NCI-H526 treated with DMSO at 0.1 percent for 48 hours (cell line): ENCODE measurements around the gene ACBD6.
A peak's percentile ranks its signal among the peaks of the same experiment; 100 is the strongest.

ENCODE experiments used
- DNase-seq: peaks from one replicate; lab custom pipeline; 2025; lab: John Stamatoyannopoulos, UW

The ACBD6 gene

DNA sequence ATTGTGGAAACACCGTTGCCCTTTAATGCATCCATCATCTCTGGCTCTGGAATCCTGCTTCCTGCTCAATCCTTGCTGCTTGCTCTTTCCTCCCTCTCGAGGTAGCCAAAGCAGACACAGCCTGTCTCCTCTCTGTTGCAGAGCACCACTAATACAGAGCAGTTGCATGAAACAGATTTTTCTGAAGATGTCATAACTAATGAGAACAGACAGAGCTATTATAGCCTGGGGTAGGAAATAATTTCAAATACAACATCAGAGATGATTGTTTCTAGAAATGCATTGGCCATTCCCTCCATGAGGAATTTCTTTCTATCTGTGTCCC is 23.3 kb upstream of the ACBD6 start:
- DNase-seq: no peak

DNA sequence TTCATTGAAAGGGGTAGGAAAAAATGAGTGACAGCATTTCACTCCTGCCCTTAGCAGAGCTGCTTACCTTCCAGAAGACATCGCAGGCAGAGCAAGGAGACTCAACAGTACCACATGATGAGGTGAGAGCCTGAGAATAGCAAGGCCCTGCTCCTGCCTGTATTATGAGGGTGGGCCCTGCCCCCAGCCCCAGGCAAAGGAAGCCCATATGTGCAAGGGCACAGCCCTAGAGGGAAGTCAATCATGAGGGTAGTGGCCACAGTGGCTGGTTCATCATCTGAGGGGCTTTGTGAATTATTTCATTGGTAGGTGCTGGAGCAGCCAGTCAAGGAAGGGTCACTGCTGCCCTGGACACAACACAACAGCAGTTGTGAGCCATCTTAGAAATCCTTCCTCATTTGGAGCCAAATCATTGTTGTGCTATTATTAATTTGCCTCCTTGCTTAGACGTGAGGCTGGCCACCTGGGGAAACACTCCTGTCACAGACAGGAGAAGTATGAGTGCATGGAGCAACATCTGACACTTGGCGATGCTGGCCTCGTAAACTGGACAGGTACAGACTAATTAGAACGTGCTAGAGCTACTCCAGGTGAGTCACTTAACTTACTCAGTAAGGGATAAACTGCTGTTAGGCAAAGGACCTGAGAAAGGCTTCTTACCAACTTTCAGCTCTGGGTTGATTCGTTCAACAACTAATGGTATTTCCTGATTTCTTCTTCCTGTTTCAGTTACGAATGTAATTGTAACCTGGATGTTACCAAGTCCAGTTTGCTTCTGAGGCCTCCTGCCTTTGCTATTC is 22.7 kb upstream of the ACBD6 start:
- DNase-seq: no peak

DNA sequence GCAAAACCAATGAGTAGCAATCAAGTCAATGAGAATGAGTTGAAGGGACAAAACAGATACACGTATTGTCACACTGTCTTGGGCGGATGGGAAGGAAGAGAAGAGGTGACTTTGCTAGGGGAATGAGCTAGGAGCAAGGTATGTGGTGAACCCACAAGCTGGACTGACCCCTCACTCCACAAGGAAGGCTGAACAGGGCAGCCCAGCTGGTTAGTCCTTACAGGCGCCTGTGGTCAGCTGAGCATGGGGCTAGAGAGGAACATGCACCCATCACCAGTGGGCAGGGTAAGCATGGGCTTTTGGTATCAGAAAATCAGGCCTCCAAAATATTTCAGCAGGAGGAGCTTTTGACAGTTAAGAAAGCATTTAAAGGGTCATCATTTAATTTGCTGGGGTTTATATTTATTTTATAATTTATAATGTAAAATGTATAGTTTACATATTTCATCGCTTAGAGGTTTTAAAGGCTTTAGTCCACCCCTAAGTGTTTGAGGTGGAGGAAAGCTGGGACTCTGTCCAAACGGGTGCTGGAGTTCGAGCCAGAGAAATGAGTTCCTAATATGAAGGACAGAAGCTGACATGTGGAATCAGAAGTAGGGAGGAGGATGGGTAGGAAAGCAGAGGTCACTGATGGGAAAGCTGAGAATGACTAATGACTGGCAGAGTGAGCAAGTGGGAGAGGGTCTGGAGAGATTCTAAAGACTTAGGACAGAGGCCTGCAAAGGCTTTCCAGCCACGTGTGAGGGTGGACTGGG is 22.0 kb upstream of the ACBD6 start:
- no peak for DNase-seq

DNA sequence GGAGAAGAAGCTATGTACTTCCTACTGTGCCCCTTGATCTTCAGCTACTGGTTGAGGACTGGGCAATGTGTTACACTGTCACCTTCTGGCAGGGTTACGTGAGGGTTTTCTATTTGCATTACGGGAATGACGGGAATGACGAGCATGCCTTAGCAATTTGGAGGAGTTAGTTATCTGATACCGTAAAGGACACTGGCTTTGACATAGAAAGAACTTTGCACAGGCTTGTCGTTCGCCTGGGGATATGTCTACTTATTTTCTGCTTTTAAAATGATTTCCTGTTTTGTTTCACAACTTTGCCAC is 19.8 kb upstream of the ACBD6 start:
- DNase-seq: no peak

DNA sequence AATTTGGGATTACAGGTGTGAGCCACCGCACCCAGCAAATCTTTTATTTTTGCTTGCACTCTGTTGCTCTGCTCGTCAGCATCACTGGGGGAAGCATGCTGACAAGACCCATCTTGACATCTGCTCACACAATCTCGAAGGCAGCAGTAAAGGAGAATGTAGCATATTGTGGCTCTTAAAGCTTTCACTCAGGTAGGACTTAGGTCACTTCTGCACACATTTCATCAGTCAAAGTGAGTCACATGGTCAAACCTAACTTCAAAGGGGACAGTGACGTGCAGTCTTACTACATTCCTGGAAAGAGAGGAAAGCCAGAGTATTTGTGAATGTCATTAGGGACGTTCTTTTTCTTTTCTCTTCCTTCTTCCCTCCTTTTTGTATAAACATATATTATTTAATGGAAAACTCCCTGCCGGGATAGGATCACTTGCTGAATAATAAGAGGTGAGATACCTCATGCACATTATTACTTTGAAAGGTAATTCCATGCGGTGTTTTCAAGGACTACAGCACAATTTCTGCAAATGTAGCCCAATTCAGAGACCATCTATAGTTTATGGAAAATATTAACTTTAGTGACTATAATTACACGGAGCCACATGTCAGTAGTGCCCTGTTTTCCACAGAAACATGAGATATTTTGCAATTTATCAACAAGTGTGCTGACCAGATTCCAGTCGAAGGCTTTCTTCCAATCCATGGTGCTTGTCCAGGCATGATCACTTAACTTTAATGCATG is 19.3 kb upstream of the ACBD6 start:
- no peak for DNase-seq

DNA sequence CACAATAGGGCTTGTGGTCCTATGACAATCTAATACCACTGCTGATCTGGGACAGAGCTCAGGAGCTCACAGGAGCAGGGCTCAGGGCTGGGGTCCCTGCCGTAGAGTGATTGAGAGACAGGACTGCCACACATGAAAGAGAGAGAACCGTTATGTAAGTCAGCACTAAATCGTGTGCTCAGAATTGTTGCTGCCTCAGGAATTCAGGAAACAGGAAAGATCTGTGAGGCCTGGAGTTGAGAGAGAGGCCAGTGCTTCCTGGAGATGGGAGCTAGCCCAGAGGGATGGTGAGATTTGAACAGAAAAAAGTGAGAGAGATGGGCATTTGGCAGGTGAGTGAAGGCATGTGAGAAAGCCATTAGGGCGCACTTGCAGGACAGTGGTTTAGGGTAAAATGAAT is 17.5 kb upstream of the ACBD6 start:
- no peak for DNase-seq

DNA sequence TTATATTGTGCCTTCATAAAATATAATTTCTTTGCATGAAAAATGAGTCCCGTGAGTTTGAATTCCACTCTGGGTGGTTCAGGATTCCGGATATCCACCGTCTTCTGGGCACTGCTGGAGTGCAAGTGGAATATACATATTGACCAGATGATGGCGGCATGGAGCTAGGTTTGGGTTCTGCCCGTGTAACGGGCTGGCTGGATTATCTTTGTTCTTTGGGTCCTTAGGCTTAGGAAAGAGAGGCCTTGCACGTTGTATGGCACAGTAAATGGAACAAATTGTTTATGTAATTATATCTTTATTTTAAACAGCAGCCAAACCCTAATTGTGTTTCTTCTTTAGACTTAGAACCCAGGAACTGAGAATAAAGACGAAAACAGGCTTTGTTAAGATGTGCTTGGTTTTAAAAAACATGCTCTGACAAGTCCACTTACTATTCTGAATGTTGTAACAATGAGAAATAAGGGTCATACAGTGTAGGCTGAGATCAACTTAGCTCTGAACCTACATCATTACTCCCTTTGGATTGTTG is 13.5 kb upstream of the ACBD6 start:
- DNase-seq: peak; percentile 88

DNA sequence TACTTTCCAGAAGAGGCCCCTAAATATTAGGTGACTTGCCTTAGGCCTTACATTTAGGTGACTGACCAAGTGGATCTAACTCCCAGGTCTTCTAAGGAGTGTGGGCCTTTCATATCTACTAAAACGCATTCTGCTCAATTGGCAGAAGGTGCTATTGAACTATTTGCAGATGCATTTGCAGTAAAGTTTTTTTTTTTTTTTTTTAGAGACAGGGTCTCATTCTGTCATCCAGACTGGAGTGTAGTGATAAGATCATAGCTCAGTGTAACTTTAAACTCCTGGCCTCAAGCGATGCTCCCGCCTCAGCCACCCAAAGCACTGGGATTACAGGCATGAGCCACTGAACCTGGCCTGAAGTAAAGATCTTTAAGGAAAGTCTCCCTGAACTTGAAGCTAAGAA is 13.0 kb upstream of the ACBD6 start:
- no peak for DNase-seq

DNA sequence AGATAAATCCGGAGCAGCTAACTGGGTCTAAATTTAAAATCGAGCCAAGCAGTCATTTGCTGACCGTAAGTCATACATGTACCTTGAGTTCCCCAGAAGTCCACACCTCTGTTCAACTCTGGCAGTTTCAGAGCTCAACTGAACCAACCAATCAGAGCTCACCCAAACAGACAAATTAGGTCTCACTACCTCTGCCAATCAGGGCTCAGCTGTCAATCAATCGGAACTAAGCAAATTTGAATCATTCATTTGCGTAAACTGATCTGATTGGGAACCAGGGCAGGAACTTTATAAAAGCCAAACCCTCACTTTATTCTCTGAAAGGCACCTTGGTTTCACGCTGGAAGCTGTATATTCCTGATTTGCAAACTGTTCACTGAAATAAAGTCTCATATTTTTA is 11.2 kb upstream of the ACBD6 start:
- no peak for DNase-seq

DNA sequence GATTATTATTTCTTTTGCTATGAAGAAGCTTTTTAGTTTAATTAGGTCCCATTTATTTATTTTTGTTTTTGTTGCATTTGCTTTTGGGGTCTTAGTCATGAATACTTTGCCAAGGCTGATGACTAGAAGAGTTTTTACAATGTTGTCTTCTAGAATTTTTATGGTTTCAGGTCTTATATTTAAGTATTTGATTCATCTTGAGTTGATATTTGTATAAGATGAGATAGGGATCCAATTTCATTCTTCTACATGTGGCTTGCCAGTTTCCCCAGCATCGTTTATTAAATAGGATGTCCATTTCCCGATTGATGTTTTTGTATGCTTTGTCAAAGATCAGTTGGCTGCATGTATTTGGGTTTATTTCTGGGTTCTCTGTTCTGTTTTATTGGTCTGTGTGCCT is 8.5 kb upstream of the ACBD6 start:
- DNase-seq: no peak

DNA sequence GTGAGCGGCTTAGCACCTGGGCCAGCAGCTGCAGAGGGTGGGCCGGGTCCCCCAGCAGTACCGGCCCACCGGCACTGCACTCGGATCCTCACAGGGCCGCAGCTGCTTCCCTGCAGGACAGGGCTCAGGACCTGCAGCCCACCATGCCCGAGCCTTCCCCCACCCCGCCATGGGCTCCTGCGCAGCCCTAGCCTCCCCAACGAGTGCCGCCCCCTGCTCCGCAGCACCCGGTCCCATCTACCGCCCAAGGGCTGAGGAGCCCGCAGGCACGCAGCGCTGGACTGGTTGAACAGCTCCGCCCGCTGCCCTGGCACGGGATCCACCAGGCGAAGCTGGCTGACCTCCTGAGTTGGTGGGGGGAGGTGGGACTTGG is 6.3 kb upstream of the ACBD6 start:
- no peak for DNase-seq

DNA sequence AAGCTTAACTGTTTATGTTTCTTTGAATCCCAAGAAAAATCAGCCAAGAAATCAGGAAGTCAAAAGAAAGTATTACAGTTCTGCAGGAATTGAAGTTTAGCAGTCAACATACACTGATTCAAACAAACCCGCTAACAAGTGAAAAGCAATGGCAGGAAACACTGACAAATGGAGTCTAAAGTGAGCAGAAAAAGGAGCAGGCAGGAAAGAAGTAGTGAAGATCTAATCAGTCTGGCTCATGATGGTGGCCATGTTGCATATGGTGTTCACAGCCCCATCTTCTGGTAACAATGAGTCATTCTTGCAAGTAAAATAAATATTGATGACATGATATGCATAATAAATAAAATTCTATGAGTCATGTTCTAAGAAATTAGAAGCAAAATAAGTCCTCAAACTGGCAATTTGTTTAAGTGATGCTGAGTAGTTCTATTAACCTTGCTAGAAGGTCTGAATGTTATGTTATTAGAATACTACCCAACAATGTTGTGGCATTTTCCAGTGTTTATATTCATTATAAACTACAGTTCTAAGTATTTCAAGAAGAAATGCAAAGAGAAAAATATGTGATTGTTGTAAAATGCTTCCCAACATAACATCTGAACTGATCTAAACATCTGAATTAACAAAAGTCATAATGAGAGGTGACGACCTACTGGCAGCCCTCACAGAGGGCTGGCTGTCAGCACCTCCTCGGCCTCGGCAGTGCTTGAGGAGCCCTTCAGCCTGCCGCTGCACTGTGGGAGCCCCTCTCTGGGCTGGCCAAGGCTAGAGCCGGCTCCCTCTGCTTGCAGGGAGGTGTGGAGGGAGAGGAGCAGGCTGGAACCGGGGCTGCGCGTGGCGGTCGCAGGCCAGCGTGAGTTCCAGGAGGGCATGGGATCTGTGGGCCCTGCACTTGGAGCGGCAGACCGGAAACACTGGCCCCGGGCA is 5.7 kb upstream of the ACBD6 start:
- no peak for DNase-seq

DNA sequence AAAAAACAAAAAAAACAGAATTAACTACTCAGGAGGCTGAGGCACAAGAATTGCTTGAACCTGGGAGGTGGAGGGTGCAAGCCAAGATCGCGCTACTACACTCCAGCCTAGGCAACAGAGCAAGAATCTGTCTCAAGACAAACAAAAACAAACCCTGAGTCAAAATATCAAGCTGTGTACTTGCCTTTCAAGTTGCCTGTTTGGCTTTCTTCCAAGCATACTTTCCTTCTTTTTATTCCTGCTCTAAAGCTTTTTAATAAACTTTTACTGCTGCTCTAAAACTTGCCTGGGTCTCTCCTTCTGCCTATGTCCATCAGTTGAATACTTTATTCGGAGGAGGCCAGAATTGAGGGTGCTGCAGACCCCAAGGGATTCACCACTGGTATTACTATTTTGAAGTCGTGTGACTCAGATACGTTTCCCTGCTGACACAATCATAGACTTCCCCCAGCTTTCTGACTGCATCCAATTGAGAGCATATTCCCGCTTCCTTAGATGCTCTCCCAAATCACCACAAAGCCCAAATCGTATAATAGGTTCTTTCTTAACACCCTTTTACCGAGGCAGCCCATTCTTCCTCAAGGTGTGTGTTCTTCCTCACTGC is 3.5 kb upstream of the ACBD6 start:
- DNase-seq: no peak

DNA sequence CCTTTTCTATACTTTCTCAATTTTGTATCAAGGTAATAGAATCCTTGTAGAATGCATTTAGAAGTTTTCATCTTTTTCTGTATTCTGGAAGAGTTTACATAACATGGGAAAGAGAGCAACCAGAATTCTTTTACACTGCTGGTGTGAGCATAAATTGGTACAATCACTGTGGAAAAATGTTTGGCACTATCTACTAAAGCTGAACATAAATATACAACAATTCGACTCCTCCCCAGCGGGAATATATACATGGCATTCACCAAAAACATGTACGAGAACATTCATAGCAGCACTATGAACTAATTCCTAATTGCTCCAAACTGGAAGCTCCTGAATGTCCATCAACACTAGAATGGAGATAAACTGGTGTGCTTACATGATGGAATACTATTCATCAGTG is 1.8 kb upstream of the ACBD6 start:
- no peak for DNase-seq

DNA sequence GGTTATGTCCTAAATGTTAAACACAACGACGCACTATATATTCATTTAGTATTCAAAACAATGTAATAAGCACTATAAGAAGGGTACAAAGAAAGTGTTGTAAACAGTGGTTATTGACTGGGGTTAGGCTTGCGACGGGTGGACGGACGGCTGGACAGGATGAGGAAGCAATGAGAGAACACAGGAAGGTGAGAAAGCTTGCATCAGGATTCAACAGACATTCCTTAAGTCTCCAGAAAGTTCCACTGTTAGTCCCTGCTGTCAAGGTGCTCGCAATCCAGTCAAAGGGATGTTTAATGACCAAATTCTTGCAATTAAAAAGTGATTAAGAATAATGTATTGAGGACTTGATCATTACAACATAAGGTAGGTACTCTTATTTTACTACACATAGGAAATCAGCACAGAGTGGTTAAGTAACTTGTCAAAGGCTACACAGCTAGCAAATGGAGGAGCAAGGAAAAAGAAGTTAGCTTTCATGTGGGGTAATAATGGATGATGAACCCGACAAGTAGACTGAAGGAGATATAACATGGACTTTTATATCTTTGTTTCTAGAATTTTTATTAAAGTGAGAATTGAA is 994 bp upstream of the ACBD6 start:
- peak; percentile 84 for DNase-seq

DNA sequence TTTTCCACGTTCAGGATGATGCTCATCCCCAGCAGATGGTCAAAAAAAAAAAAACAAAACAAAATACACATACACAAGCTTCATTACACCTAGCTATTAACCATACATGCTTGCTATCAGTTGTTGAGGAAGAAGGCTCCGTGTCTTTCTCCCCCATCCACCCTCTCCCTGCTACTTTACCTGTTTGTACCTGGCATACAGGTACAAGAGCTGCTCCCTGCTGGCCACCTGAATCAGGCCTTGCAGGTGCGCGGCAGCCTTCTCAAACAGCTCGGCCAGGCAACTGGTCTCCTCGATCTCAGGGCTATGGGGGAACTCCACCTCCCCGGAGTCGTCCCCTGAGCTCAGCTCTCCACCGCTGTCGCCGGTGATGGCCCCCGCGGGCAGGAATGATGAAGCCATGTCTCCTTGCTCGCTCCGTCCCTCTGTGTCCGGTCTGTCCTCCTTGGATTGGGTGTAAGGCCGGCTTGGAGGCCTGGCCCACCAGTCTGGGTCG is 464 bp downstream of the ACBD6 start:
- peak; percentile 98 for DNase-seq

DNA sequence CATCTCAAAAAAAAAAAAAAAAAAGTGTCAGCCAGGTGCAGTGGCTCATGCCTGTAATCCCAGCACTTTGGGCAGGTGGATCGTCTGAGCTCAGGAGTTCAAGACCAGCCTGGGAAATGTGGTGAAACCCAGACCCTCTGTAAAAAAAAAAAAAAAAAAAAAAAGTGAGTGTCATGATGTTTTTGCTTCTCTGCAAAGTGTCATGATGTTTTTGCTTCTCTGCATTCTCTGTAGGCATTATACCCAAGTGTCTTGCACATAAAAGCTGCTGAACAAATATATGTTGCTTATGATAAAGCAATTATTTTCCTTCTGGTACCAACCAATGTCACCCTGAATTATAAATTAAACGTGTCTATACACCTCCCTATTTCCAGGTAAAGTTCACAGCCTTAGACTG is 1.7 kb downstream of the ACBD6 start:
- no peak for DNase-seq

DNA sequence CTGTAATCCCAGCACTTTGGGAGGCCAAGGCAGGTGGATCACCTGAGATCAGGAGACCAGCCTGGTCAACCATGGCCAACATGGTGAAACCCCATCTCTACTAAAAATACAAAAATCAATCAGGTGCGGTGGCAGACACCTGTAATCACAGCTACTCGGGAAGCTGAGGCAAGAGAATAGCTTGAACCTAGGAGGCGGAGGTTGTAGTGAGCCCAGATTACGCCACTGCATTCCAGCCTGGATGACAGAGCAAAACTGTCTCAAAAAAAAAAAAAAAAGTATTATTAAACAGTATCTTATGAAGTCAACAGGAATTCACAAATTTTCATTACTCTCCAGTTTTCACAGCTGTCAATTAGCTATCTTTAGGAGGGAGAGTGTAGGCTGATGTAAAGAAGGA is 3.8 kb downstream of the ACBD6 start:
- DNase-seq: no peak

DNA sequence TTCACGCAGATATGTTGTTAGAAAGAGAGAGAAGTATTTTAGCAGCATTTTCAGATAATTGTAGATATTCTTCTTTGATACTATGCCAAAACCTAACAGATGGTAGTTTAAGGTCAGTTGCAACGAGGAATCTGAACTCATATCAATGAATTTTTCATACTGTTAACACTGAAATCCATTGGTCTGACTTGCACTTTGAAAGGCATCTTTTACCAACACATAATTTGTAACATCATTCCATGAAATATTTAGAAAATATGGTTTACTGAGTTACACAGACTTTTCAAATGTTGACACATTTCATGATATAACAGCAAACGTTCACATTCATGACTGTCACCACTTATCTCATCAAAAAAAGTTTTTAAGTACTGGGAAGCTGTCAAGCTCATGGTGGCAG is 4.6 kb downstream of the ACBD6 start:
- DNase-seq: no peak

DNA sequence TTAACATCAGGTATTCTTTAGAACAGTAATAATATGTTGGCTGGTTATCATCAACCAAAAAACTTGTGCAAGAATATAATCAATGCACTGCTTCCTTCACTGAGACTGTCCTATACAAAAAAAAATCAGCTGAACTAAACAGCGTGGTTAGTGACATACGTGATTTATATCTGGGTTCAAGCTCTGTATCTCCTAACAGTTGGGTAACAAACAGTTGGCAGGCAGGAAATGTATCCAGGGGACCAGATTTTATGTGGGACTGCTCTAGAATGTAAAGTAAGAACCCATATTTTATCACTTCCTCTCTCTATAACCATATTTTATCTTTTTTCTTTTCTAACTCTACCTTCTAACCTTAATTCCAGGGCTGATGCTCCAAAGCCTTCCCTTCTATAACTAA is 8.0 kb downstream of the ACBD6 start:
- DNase-seq: no peak

DNA sequence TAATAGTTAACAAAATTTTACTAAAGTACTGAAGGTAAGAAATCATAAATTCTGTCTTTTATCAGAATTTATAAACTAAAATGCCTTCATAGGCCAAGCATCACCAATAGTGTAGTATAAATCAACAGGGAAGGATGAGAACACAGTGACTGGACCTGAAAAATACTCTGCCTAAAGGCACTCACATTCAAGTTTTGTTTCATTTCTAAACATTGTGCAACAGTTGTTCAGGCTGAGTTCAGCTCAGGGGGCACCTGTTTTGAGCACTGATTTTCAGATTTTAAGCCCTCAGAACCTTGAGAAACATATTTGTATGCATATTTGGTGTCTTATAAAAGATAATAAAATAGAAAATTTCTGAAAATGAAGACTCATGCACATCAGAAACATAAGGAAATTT is 12.4 kb downstream of the ACBD6 start:
- DNase-seq: no peak
